HUDEP-2 (cell line): ENCODE measurements around the gene SCYGR1.
"Not testable (repeated sequence)": the region's sequence is repeated elsewhere in the genome, so short reads cannot be mapped to it uniquely, and the experiment has no call there.

Experiments used
- DNase-seq, 76 experiments: peaks; one replicate each; lab custom pipeline; 2025; ENCODE audit not compliant: unreplicated experiment in 76 of 76; lab: John Stamatoyannopoulos, UW

The SCYGR1 gene

DNA sequence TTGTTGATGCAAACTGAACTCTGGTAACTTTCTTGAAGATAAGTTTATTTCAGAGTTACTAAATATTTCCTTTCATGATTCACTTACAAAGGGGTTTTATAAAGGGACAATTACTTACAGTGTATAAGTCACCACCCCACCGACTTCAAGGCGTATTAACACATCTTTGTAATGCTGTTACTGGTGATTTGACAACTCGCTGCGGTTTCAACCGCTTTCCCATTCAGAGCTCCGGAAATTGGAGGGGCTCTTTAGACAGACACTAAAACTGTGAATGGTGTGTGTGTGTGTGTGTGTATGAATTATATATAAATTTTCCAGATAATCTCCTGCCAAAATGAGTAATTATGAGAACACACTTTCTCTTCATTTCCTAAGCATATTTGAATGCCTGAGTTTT lies 13.6 kb downstream of the SCYGR1 start:
- DNase-seq, result no peak

DNA sequence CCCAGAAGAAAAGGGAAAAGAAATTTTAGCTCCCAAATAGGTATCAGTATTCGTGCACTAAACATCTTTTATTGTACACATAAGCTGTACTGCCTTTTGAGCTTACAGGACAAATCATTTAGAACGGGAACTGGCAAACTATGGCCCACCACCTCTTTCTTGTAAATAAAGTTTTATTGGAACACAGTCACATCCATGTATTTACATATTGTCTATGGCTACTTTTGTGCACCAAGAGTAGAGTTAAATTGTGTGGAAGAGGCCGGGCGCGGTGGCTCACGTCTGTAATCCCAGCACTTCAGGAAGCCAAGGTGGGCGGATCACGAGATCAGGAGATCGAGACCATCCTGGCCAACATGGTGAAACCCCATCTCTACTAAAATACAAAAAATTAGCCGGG lies 14.4 kb downstream of the SCYGR1 start:
- no peak for DNase-seq

DNA sequence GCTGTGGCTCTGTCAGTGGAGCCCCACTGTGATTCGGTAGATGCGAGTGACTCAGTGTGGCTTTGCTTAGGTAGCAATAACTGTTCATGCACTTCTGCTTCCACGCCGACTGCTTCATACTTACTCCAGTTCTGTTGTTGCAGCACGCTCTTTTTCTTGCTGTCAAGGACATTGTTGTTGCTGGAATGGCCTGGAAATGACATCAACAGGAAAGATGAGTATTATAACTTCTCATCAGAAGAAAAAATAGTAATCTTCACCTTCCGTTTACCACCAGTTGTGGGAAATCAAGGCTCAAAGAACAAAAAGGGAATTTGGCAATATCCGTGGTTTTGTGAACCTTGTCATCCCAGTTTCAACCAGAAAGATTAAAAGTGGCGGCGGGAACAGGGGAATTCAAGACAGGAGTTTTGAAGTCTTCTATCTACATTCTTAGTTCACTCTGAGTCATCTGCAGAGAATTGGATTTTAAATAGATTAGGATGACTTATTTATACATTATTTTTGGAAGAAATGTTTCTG lies 16.9 kb downstream of the SCYGR1 start:
- no peak for DNase-seq

DNA sequence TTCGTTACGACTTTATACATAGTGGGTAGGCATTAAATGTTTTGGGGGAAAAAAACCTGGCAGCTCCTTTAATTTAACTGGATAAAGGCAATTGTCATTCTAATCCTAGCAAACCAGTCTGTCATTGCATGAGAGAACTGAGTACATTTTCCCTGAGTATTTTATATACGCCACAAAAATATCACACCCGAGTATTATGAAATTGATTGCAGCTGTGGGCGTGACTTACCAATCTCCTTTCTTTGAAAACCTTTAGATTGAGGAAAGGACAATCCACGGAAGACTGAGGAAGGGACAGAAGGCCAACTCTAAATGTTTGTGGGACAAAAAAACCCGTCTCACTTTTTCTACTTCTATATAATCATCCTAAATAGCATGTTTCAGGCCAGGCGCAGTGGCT lies 17.7 kb downstream of the SCYGR1 start:
- no peak for DNase-seq

DNA sequence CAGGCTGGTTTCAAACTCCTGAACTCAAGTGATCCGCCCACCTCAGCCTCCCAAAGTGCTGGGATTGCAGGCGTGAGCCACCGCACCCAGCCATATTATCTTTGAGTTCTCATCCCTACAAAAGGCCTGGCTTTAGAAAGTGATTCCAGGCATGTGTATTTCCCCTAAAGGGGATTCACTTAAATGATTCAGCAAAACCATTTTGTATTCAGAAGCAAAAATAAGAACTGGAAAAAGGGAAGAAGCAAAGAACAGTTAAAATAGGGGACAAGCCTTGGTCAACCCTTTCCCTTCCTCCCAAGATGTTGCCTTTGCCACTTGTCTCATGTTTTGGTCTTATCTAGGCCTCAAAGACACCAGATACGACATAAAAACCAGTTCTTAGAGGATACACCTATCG lies 19.2 kb downstream of the SCYGR1 start:
- DNase-seq, result no peak

DNA sequence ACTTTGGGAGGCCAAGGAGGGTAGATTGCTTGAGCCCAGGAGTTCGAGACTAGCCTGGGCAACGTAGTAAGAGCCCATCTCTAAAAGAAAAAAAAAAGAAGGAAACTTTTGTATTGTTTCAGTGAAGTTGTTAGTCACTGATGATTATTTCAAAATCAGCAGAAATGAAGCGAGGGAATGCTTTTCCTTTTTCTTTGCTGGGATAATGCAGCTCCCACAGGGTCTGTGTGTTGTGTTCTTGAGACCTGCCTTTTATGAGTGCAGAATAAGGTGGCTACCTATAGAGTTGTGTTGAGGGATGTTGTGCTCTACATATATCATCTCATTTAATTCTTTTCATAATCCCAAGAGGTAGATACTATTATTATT lies 20.3 kb downstream of the SCYGR1 start:
- DNase-seq, result no peak

DNA sequence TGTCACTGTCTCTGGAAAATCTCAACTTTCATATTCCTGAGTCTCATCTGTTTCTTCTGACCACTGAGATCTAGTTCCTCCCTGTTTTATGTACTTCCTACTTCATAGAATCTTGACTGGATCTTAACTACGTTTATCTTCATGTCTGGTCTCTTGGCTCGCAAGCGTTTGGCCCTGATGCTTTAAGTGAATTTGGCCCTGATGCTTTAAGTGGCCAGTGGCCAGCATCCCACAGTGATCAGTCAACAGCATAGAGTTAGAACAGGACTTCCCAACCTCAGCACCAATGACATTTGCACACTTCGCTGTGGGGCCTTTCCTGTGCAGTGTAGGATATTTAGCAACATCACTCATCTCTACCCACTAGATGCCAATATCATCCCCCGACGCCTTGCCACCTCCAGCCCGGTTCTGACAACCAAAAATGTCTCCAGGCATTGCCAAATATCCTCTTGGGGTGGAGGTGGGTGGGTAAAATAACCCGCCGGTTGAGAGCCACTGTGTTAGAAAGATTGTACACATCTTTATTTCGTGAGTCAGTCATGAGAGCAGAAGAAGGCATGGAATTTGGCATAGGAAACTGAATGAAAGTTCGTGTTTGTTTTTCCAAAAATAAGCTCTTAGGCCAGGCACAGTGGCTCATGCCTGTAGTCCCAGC lies 20.9 kb downstream of the SCYGR1 start:
- no peak for DNase-seq

DNA sequence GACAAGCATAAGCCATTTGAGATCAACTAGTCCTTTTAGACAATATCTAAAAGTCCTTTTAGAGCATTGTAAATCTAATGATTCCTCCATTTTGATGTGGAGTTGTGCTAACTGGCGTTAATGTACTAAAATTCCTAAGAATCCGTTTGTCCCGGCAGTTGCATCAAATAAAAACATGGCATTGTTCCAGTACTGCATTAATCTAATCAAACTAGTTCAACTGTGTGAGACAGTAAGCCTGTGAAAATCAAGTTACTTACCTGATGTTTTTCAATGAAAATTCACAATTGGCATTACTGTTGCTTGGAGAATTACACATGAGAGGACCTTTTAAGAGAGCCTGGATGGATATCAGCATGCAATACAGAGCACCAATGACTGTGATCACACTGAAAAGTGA lies 21.9 kb downstream of the SCYGR1 start:
- DNase-seq, result no peak

DNA sequence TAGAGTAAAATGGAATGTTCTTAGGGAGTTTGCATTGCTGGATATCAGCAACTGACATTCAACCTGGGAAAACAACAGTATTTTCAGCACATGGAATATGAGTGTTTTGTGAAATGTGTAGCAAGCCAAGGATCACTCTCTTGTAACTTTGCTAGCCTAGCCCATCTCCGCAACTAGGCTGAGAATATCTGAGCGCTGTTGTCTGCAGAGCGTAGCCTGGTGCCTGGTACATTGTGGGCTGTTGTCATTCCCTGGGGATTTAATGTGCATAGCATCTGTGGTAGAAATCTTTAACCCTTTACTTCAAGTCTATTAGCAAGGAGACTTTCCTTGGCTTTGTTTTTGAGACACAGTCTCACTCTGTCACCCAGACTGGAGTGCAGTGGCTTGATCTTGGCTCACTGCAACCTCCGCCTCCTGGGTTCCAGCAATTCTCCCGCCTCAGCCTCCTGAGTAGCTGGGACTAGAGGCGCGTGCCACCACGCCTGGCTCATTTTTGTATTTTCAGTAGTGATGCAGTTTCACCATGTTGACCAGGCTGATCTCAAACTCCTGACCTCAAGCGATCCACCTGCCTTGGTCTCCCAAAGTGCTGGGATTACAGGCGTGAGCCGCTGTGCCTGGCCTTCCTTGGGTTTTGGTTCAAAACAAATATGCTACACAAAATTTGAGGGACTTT lies 23.0 kb downstream of the SCYGR1 start:
- not testable (repeated sequence) for DNase-seq

DNA sequence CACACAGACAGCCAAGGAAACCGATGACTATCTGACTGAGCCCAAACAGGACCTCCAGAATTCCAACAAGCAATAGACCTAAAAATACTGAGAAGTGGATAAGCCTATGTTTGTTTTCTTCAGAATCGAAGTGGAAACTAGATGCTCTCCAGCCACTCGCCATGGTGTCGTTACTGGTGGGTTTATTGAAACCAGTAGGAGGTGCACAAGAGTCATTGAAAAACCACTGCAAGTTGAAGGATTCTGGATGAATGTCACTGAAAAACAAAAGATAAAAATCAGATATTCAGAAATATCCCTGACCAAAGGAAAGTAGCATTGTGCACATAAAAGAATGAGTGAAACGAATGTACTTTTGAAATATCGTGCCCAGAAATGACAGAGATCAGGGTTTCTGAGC lies 24.0 kb downstream of the SCYGR1 start:
- peak in 1 of 76 experiments; percentile 4 for DNase-seq

DNA sequence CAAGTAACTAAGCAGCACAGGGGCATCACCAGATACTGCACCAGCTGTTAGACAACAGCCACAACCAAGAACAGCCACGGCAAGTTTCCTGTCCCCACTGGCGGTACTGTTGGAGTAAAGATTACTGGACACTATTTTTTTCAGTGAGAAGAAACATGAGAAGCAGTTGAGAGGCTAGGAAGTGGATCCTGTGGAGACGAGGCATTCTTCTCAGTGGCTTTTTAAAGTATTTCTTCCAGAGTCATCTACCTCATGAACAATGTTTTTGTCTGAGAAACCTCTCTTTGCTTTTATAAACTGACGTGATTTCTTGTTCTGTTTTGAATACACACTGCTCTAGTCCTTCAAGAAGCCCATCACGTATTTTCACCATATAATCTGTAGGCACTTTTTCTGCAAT lies 27.4 kb downstream of the SCYGR1 start:
- DNase-seq, result no peak

DNA sequence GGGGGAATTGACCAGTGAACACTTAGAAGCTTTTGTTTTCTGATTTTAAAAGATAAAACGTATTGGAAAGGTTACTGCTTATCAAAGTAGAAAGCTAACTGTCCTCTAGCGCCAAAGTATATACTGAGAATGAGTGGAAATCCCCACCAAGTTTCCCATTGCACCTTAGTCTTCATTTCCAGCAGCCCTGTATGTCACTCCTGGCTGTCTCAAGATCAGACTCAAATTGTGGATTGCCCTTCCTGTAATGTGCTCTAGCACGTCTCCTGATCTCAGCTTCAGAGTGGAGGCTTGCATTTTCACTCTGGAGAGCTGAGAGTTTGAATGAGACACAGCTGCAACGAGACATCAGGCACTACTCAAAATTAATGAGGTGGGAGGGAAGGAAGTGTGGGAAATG lies 36.1 kb downstream of the SCYGR1 start:
- DNase-seq, result no peak

DNA sequence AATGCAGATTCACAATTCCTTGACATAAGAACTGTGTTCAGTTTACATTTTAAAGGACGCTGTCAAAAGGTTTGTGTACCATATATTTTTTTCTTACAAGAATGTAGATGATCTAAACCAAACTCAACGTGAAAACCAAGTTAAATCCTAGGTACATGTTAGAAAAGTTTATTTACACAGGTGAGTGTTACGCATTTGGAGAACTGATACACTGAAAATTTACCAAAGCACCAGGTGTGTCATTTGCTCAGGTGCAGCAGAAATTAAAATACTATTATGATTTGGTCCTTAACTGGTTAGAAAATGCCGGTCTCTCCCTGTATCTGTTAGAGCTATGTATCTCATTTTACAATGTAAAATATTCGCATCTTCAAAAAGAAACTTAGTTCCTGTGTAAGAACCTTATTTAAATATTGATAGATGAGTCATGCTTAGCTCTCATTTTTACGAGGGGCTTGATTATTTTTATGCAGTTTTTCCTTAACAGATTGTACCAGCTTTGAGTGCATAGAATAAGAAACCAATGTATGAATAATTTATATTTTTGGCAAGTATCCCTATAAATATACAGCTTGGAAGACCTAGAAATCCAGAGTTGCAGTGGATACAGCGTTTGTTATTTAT lies 37.6 kb downstream of the SCYGR1 start:
- no peak for DNase-seq

DNA sequence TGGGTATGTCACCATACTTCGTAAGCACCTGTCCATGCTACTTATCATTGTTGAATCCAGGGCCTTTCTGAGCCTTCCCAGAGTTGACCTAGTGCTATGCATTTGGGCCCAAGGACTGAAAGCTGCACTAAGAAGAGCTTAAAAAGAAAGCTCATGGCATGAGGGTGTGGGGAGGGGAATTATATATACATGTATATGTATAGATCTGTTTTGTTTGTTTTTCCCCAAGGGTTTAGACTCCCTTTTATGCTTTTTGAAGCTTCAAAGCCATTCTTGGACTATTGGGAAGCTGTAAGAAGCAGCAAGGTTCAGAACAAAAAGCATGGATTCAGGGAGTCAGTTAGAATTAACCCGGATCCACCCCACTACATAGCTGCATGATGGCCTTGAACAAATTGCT lies 39.4 kb downstream of the SCYGR1 start:
- no peak for DNase-seq

DNA sequence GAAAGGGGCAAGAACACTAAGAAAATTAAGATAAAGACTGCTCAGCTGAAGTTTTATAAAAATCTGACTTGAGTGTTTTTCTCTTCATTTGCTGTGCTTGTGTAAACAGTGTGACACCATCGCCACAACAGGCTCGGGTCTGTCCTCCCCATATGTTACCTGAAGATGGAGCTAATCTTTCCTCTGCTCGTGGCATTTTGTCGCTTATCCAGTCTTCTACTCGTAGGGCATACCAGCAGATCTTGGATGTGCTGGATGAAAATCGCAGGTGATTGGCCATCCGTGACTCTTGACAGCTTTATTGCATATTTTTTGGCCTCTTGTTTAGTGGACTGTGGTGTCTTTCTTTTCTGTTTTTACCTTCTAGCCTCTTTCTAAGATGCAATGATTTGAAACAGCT lies 40.6 kb downstream of the SCYGR1 start:
- DNase-seq, result no peak

DNA sequence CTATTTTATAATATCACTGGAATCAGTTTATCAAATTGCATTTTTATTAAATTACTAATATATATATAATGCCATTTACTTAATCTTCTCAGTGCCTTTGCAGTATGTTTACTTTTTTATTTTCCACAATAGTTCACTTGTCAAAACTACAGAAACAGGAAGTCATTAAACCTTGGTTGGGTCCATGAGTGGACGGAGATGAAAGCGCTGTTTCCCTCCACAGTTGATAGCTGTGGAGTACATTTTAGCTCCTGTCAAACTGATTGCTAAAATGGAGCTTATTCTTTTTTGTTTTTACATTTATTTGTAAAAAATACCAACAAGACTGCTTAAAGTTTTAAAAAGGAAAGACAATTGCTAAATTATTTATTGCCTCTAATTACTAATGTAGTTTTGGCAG lies 43.5 kb downstream of the SCYGR1 start:
- no peak for DNase-seq

DNA sequence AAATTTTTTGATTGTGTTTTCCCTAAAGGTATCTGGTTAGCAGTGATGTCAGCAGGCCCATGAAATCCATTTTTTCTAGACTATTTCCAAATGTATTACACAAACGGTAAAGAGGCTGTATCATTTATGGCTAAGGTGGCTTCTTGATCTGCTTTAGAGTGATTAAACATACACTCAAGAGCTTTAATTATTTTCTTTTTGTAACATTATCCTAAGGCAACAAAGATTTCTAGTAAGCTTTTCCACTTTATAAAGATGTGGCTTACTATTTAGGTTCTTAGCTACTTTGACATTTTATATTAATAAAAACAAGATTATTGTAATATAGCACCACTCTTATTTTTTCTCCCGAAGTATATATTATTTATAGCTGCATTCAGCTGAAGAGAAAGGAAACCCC lies 46.2 kb downstream of the SCYGR1 start:
- DNase-seq, result no peak

DNA sequence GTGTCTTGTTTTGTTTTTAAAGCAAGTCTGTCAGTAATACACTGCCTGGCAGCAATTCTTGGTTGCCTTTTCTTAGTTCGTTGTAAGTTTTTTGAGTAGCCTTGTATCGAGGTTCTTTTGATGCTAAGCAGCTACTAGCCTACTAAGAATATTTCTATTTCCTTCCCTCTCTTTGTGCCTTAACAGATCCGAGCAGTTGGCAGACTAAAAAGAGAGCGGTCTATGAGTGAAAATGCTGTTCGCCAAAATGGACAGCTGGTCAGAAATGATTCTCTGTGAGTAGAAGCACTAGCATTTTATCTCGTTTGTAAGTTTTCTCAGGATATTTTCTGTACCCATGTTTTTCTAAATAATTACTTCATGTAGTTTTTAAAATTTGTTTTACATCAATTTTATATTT lies 47.6 kb downstream of the SCYGR1 start:
- DNase-seq, result no peak

DNA sequence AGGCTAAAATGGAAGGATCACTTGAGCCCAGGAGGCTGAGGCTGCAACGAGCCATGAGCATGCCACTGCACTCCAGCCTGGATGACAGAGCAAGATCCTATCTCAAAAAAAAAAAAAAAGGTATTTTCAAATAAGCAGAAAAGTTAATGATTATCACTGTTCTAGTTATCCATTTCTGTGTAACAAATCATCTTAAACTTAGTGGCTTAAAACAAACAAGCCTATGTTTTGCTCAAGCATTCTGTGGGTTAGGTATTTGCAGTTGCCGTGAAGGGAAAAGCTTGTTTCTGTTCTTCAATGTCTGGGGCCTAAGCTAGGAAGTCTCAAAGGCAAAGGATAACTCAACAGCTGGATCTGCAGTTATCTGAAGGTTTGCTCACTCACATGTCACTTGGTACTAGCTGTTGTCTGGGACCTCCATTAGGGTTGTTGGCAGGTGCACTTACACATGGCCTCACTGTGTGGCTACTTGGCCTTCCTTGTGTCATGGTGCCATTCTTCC lies 48.6 kb downstream of the SCYGR1 start:
- DNase-seq, result no peak
